ENCODE measurements around the gene TRAPPC6A.

TRAPPC6A gene

GRCh38 chr19:45206328-45206727 lies 28.3 kb upstream of the TRAPPC6A start:
- H3K9me2 ChIP-seq (ENCODE audit: low read depth, low read length): no peaks in the 10 kb centered on the region
- no peaks in the 10 kb centered on the region for H3K79me2 ChIP-seq (ENCODE audit: insufficient read depth, low read length)
- H4K20me1 ChIP-seq (ENCODE audit: insufficient read depth, low read length): no peaks in the 10 kb centered on the region
- H3K4me3 ChIP-seq (ENCODE audit: low read depth, low read length, poor library complexity, severe bottlenecking): no peak overlapping the region
- H3K4me1 ChIP-seq (ENCODE audit: insufficient read depth, low read length, severe bottlenecking): no peaks in the 10 kb centered on the region
- H3K4me2 ChIP-seq (ENCODE audit: low read length): no peak overlapping the region
- no peak overlapping the region for H3K27ac ChIP-seq (ENCODE audit: low read depth, low read length, poor library complexity, severe bottlenecking)
- H3K27me3 ChIP-seq (ENCODE audit: insufficient read depth, low read length): no peaks in the 10 kb centered on the region
- H3F3A ChIP-seq (ENCODE audit: insufficient read depth, low read length): no peaks in the 10 kb centered on the region
- H2AFZ ChIP-seq (ENCODE audit: low read length): no peak overlapping the region
- H3K9me3 ChIP-seq (ENCODE audit: low read length): no peaks in the 10 kb centered on the region
- H3K9ac ChIP-seq (ENCODE audit: low read length): no peak overlapping the region
- H3K36me3 ChIP-seq (ENCODE audit: insufficient read depth, low read length): no peaks in the 10 kb centered on the region; the same call in 1 of the 2 replicates
- no peak for TF ChIP-seq EZH2 (IDR thresholded peaks at IDR 0.05; ENCODE audit: borderline replicate concordance, low read length)
- no peak for TF ChIP-seq CTCF (IDR thresholded peaks at IDR 0.05; ENCODE audit: low read length)

- TF ChIP-seq EZH2 (IDR thresholded peaks at IDR 0.05; ENCODE audit: borderline replicate concordance, low read length) (no peak), CTCF (IDR thresholded peaks at IDR 0.05; ENCODE audit: low read length) (no peak)
Observed at GRCh38 chr19:45205810-45206209, 27.8 kb upstream of the TRAPPC6A start.

GRCh38 chr19:45202637-45203036 lies 24.6 kb upstream of the TRAPPC6A start:
- no peaks in the 10 kb centered on the region for H3K9me2 ChIP-seq (ENCODE audit: low read depth, low read length)
- TF ChIP-seq EZH2 (IDR thresholded peaks at IDR 0.05; ENCODE audit: borderline replicate concordance, low read length): no peak
- TF ChIP-seq CTCF (IDR thresholded peaks at IDR 0.05; ENCODE audit: low read length): no peak
- no peak overlapping the region for H3K4me2 ChIP-seq (ENCODE audit: low read length)
- H3K9me3 ChIP-seq (ENCODE audit: low read length): no peaks in the 10 kb centered on the region
- no peaks in the 10 kb centered on the region for H3K4me1 ChIP-seq (ENCODE audit: insufficient read depth, low read length, severe bottlenecking)
- H4K20me1 ChIP-seq (ENCODE audit: insufficient read depth, low read length): no peaks in the 10 kb centered on the region
- H3K4me3 ChIP-seq (ENCODE audit: low read depth, low read length, poor library complexity, severe bottlenecking): no peak overlapping the region
- H2AFZ ChIP-seq (ENCODE audit: low read length): no peak overlapping the region
- H3F3A ChIP-seq (ENCODE audit: insufficient read depth, low read length): no peaks in the 10 kb centered on the region
- H3K27ac ChIP-seq (ENCODE audit: low read depth, low read length, poor library complexity, severe bottlenecking): no peak overlapping the region
- no peaks in the 10 kb centered on the region; the same call in 1 of the 2 replicates for H3K36me3 ChIP-seq (ENCODE audit: insufficient read depth, low read length)
- no peak overlapping the region for H3K9ac ChIP-seq (ENCODE audit: low read length)
- 0 out of 2 replicates have a peak, but pooled peaks cover 6% of the 10 kb centered on the region for H3K27me3 ChIP-seq (ENCODE audit: insufficient read depth, low read length)
- H3K79me2 ChIP-seq (ENCODE audit: insufficient read depth, low read length): no peaks in the 10 kb centered on the region

More at GRCh38 chr19:45205810-45206209, 27.8 kb upstream of the TRAPPC6A start:
- H3K9me2 ChIP-seq (ENCODE audit: low read depth, low read length): no peaks in the 10 kb centered on the region
- no peaks in the 10 kb centered on the region; the same call in 1 of the 2 replicates for H3K36me3 ChIP-seq (ENCODE audit: insufficient read depth, low read length)
- H3F3A ChIP-seq (ENCODE audit: insufficient read depth, low read length): no peaks in the 10 kb centered on the region
- no peak overlapping the region for H2AFZ ChIP-seq (ENCODE audit: low read length)
- H4K20me1 ChIP-seq (ENCODE audit: insufficient read depth, low read length): no peaks in the 10 kb centered on the region
- H3K9me3 ChIP-seq (ENCODE audit: low read length): no peaks in the 10 kb centered on the region
- no peaks in the 10 kb centered on the region for H3K4me1 ChIP-seq (ENCODE audit: insufficient read depth, low read length, severe bottlenecking)
- no peak overlapping the region for H3K4me3 ChIP-seq (ENCODE audit: low read depth, low read length, poor library complexity, severe bottlenecking)
- no peak overlapping the region for H3K9ac ChIP-seq (ENCODE audit: low read length)
- H3K79me2 ChIP-seq (ENCODE audit: insufficient read depth, low read length): no peaks in the 10 kb centered on the region
- H3K27me3 ChIP-seq (ENCODE audit: insufficient read depth, low read length): no peaks in the 10 kb centered on the region
- H3K27ac ChIP-seq (ENCODE audit: low read depth, low read length, poor library complexity, severe bottlenecking): no peak overlapping the region
- H3K4me2 ChIP-seq (ENCODE audit: low read length): no peak overlapping the region

Data from OCI-LY1 (cell line).